ENCODE results near the gene IFITM2.
"Not testable (repeated sequence)": the region's sequence is repeated elsewhere in the genome, so short reads cannot be mapped to it uniquely, and the experiment has no call there.

The IFITM2 gene

GRCh38 chr11:312092-312816, 4.6 kb downstream of the IFITM2 start:
- Histone ChIP-seq H4K20me1 (ENCODE audit: insufficient read depth, low read length, poor library complexity, severe bottlenecking) (peaks cover 40% of the 10 kb centered on the region), H3K79me2 (ENCODE audit: insufficient read depth, low read length) (peaks cover 84% of the 10 kb centered on the region), H3F3A (ENCODE audit: low read depth) (peaks cover 15% of the 10 kb centered on the region; the same call in 1 of the 2 replicates), H3K4me1 (ENCODE audit: insufficient read depth, low read length, poor library complexity, severe bottlenecking) (peaks cover 28% of the 10 kb centered on the region), H3K36me3 (ENCODE audit: insufficient read depth, low read length) (peaks cover 25% of the 10 kb centered on the region), H3K9ac (ENCODE audit: low read depth, low read length, poor library complexity, severe bottlenecking) (peak overlapping the region; percentile 100), H3K4me2 (ENCODE audit: low read depth, low read length, poor library complexity, severe bottlenecking) (peak overlapping the region; percentile 93), H3K9me2 (replicated peaks; ENCODE audit: low read depth, low read length) (no peaks in the 10 kb centered on the region), H3K9me3 (ENCODE audit: insufficient read depth, low read depth, low read length) (no peaks in the 10 kb centered on the region), H3K4me3 (ENCODE audit: low read length, poor library complexity, severe bottlenecking) (peak overlapping the region; percentile 100), H3K27me3 (ENCODE audit: insufficient read depth, low read length, poor library complexity, severe bottlenecking) (peaks cover 32% of the 10 kb centered on the region), H2AFZ (ENCODE audit: low read length) (no peak overlapping the region)
- TF ChIP-seq CTCF (conservative IDR thresholded peaks at IDR 0.05; ENCODE audit: low read length): no peak
- TF ChIP-seq EZH2phosphoT487 (IDR thresholded peaks at IDR 0.05; ENCODE audit: borderline replicate concordance): no peak

GRCh38 chr11:313304-313786, 5.7 kb downstream of the IFITM2 start:
- no peaks in the 10 kb centered on the region for H3K9me3 ChIP-seq (ENCODE audit: insufficient read depth, low read depth, low read length)
- no peak for TF ChIP-seq EZH2phosphoT487 (IDR thresholded peaks at IDR 0.05; ENCODE audit: borderline replicate concordance)
- TF ChIP-seq CTCF (conservative IDR thresholded peaks at IDR 0.05; ENCODE audit: low read length): no peak
- H3K9ac ChIP-seq (ENCODE audit: low read depth, low read length, poor library complexity, severe bottlenecking): peak overlapping the region; percentile 100
- no peak overlapping the region for H2AFZ ChIP-seq (ENCODE audit: low read length)
- H3K4me2 ChIP-seq (ENCODE audit: low read depth, low read length, poor library complexity, severe bottlenecking): peak overlapping the region; percentile 93
- H3K4me3 ChIP-seq (ENCODE audit: low read length, poor library complexity, severe bottlenecking): peak overlapping the region; percentile 100
- H3K9me2 ChIP-seq (replicated peaks; ENCODE audit: low read depth, low read length): no peaks in the 10 kb centered on the region
- H3K27me3 ChIP-seq (ENCODE audit: insufficient read depth, low read length, poor library complexity, severe bottlenecking): peaks cover 32% of the 10 kb centered on the region
- H3K4me1 ChIP-seq (ENCODE audit: insufficient read depth, low read length, poor library complexity, severe bottlenecking): peaks cover 29% of the 10 kb centered on the region
- H3K79me2 ChIP-seq (ENCODE audit: insufficient read depth, low read length): peaks cover 84% of the 10 kb centered on the region
- peaks cover 16% of the 10 kb centered on the region; the same call in 1 of the 2 replicates for H3F3A ChIP-seq (ENCODE audit: low read depth)
- peaks cover 30% of the 10 kb centered on the region for H3K36me3 ChIP-seq (ENCODE audit: insufficient read depth, low read length)
- H4K20me1 ChIP-seq (ENCODE audit: insufficient read depth, low read length, poor library complexity, severe bottlenecking): peaks cover 45% of the 10 kb centered on the region

DNA sequence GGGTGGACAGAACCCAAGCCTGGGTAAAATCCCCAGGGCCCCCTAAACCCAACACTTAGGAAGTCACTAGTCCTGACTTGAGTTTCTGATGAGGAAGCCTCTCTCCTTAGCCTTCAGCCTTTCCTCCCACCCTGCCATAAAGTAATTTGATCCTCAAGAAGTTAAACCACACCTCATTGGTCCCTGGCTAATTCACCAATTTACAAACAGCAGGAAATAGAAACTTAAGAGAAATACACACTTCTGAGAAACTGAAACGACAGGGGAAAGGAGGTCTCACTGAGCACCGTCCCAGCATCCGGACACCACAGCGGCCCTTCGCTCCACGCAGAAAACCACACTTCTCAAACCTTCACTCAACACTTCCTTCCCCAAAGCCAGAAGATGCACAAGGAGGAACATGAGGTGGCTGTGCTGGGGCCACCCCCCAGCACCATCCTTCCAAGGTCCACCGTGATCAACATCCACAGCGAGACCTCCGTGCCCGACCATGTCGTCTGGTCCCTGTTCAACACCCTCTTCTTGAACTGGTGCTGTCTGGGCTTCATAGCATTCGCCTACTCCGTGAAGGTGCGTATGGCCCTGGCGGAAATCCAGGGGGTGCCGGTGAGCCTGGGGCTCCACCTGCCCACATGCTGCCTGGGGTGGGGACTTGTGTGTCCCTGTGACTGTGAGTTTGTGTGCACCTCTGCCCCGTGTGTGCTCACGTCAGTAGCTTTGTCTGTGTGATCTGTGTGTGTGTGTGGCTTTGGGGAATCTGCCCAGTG, 6.4 kb downstream of the IFITM2 start, which contains the start of gene IFITM1:
Gene IFITM1, plus strand, starts transcription at position 254 of the 767 bp plus-strand sequence. Its CDS starts 131 bp downstream, at position 385.
- no peak within 1 kb of the TSS for H2AFZ ChIP-seq (ENCODE audit: low read length)
- peaks cover 16% of the 10 kb centered on the region; the same call in 1 of the 2 replicates for H3F3A ChIP-seq (ENCODE audit: low read depth)
- H4K20me1 ChIP-seq (ENCODE audit: insufficient read depth, low read length, poor library complexity, severe bottlenecking): peaks cover 44% of the 10 kb centered on the region
- peaks cover 79% of the 10 kb centered on the region for H3K79me2 ChIP-seq (ENCODE audit: insufficient read depth, low read length)
- peaks cover 29% of the 10 kb centered on the region for H3K4me1 ChIP-seq (ENCODE audit: insufficient read depth, low read length, poor library complexity, severe bottlenecking)
- H3K36me3 ChIP-seq (ENCODE audit: insufficient read depth, low read length): peaks cover 30% of the 10 kb centered on the region
- no peaks in the 10 kb centered on the region for H3K9me3 ChIP-seq (ENCODE audit: insufficient read depth, low read depth, low read length)
- H3K4me2 ChIP-seq (ENCODE audit: low read depth, low read length, poor library complexity, severe bottlenecking): peak within 1 kb of the TSS; percentile 93
- peak within 1 kb of the TSS; percentile 100 for H3K9ac ChIP-seq (ENCODE audit: low read depth, low read length, poor library complexity, severe bottlenecking)
- peaks cover 32% of the 10 kb centered on the region for H3K27me3 ChIP-seq (ENCODE audit: insufficient read depth, low read length, poor library complexity, severe bottlenecking)
- H3K4me3 ChIP-seq (ENCODE audit: low read length, poor library complexity, severe bottlenecking): peak within 1 kb of the TSS; percentile 100
- H3K9me2 ChIP-seq (replicated peaks; ENCODE audit: low read depth, low read length): no peaks in the 10 kb centered on the region
- TF ChIP-seq EZH2phosphoT487 (IDR thresholded peaks at IDR 0.05; ENCODE audit: borderline replicate concordance): no peak
- no peak for TF ChIP-seq CTCF (conservative IDR thresholded peaks at IDR 0.05; ENCODE audit: low read length)

GRCh38 chr11:314554-314875, 6.9 kb downstream of the IFITM2 start:
- H3K9me2 ChIP-seq (replicated peaks; ENCODE audit: low read depth, low read length); H3K9me3 ChIP-seq (ENCODE audit: insufficient read depth, low read depth, low read length); H2AFZ ChIP-seq (ENCODE audit: low read length): not testable (repeated sequence)
- Histone ChIP-seq H3K79me2 (ENCODE audit: insufficient read depth, low read length) (peaks cover 79% of the 10 kb centered on the region), H3K4me3 (ENCODE audit: low read length, poor library complexity, severe bottlenecking) (peak overlapping the region; percentile 100), H4K20me1 (ENCODE audit: insufficient read depth, low read length, poor library complexity, severe bottlenecking) (peaks cover 41% of the 10 kb centered on the region), H3F3A (ENCODE audit: low read depth) (peaks cover 16% of the 10 kb centered on the region; the same call in 1 of the 2 replicates), H3K27me3 (ENCODE audit: insufficient read depth, low read length, poor library complexity, severe bottlenecking) (peaks cover 32% of the 10 kb centered on the region), H3K4me2 (ENCODE audit: low read depth, low read length, poor library complexity, severe bottlenecking) (peak overlapping the region; percentile 93), H3K36me3 (ENCODE audit: insufficient read depth, low read length) (peaks cover 30% of the 10 kb centered on the region), H3K9ac (ENCODE audit: low read depth, low read length, poor library complexity, severe bottlenecking) (peak overlapping the region; percentile 100), H3K4me1 (ENCODE audit: insufficient read depth, low read length, poor library complexity, severe bottlenecking) (peaks cover 31% of the 10 kb centered on the region)
